CD14-positive monocyte (primary cell): ENCODE data around the gene TAX1BP1. TPM values are rescaled to one million over a fixed set of nuclear protein-coding genes. Genes with fewer than 3 reads are reported as not detected.

ENCODE experiments used
- DNase-seq, 3 donors: peaks; one replicate each; pipeline ENCODE4 v3.0.0-alpha.2; 2011 to 2022
- H2AFZ ChIP-seq: 2 replicates; pipeline ENCODE4 v1.6.0; 2012; ENCODE audit warnings: mild to moderate bottlenecking, low read depth, low read length, inconsistent platforms; ENCODE audit not compliant: insufficient read depth, poor library complexity, severe bottlenecking
- H3K27ac ChIP-seq, 2 donors: 1 replicate in 1 of 2; 2 replicates in 1 of 2; pipeline ENCODE4 v1.5.1; 2012 to 2013; ENCODE audit warnings: low read length in 2 of 2, control low read depth in 1 of 2, inconsistent platforms in 1 of 2, low read depth in 1 of 2, mild to moderate bottlenecking in 1 of 2
- H3K27me3 ChIP-seq, 2 donors: one replicate each; pipeline versions ENCODE4 v1.6.0 to v1.6.1; 2011 to 2013; ENCODE audit warnings: low read length in 2 of 2; ENCODE audit not compliant: control insufficient read depth in 2 of 2, insufficient read depth in 2 of 2
- H3K36me3 ChIP-seq, 2 donors: replicated peaks in 1 of 2; 1 replicate in 1 of 2; 2 replicates in 1 of 2; pipeline versions ENCODE4 v1.5.1 to v1.6.1; 2012 to 2013; ENCODE audit warnings: low read length in 2 of 2, control low read depth in 1 of 2, inconsistent platforms in 1 of 2, mild to moderate bottlenecking in 1 of 2; ENCODE audit not compliant: insufficient read depth in 2 of 2, control insufficient read depth in 1 of 2
- H3K4me1 ChIP-seq, 2 donors: 1 replicate in 1 of 2; 2 replicates in 1 of 2; pipeline versions ENCODE4 v1.5.1 to v1.6.1; 2012 to 2013; ENCODE audit warnings: low read length in 2 of 2, control low read depth in 1 of 2, inconsistent platforms in 1 of 2, mild to moderate bottlenecking in 1 of 2, moderate library complexity in 1 of 2; ENCODE audit not compliant: insufficient read depth in 2 of 2, control insufficient read depth in 1 of 2
- H3K4me2 ChIP-seq: replicated peaks from 2 replicates; pipeline ENCODE3; 2012; ENCODE audit warnings: low read length, moderate library complexity, mild to moderate bottlenecking; ENCODE audit not compliant: poor library complexity, severe bottlenecking; ENCODE audit errors: extremely low read depth
- H3K4me3 ChIP-seq, 3 experiments: fragments of 200-600 bp in 1 of 3; sonication (generic) in 1 of 3; replicated peaks in 1 of 3; 1 replicate in 2 of 3; 2 replicates in 1 of 3; pipeline ENCODE4 v1.5.1; 2011 to 2013; ENCODE audit warnings: low read length in 3 of 3, mild to moderate bottlenecking in 3 of 3, control low read depth in 2 of 3, low read depth in 2 of 3, inconsistent platforms in 1 of 3, moderate library complexity in 1 of 3
- H3K79me2 ChIP-seq: 2 replicates; pipeline ENCODE4 v1.6.0; 2012; ENCODE audit warnings: mild to moderate bottlenecking, control low read depth, inconsistent platforms, low read length, moderate library complexity; ENCODE audit not compliant: insufficient read depth
- H3K9ac ChIP-seq: 2 replicates; pipeline ENCODE4 v1.6.0; 2017; ENCODE audit warnings: low read length, mild to moderate bottlenecking; ENCODE audit not compliant: insufficient read depth, poor library complexity, severe bottlenecking
- H3K9me3 ChIP-seq, 2 donors: replicated peaks in 1 of 2; 1 replicate in 1 of 2; 2 replicates in 1 of 2; pipeline versions ENCODE4 v1.5.1 to v1.6.1; 2012 to 2013; ENCODE audit warnings: low read length in 2 of 2, control low read depth in 1 of 2; ENCODE audit not compliant: control insufficient read depth in 1 of 2, insufficient read depth in 1 of 2
- H4K20me1 ChIP-seq: 2 replicates; pipeline ENCODE4 v1.6.0; 2012; ENCODE audit warnings: mild to moderate bottlenecking, low read length, control low read depth, moderate library complexity; ENCODE audit not compliant: insufficient read depth
- H3K27ac Mint-ChIP-seq, 7 donors: one replicate each; pipeline ENCODE4 v1.8.0; 2020; ENCODE audit warnings: mild to moderate bottlenecking in 7 of 7, mixed read lengths in 7 of 7, moderate library complexity in 6 of 7, inconsistent platforms in 2 of 7
- H3K27me3 Mint-ChIP-seq, 3 donors: one replicate each; pipeline ENCODE4 v1.8.0; 2021 to 2022; ENCODE audit warnings: low read depth in 3 of 3, mild to moderate bottlenecking in 3 of 3, mixed read lengths in 3 of 3, moderate library complexity in 3 of 3, inconsistent platforms in 1 of 3
- H3K36me3 Mint-ChIP-seq, 2 donors: one replicate each; pipeline ENCODE4 v1.8.0; 2020; ENCODE audit warnings: mixed read lengths in 2 of 2, inconsistent platforms in 1 of 2, mild to moderate bottlenecking in 1 of 2
- H3K4me1 Mint-ChIP-seq: one replicate; pipeline ENCODE4 v1.8.0; 2020; ENCODE audit warnings: mild to moderate bottlenecking, mixed read lengths
- H3K4me3 Mint-ChIP-seq, 2 donors: one replicate each; pipeline ENCODE4 v1.8.0; 2020; ENCODE audit warnings: mild to moderate bottlenecking in 2 of 2, mixed read lengths in 2 of 2, moderate library complexity in 1 of 2
- H3K9me3 Mint-ChIP-seq, 7 donors: one replicate each; pipeline ENCODE4 v1.8.0; 2020 to 2022; ENCODE audit warnings: mixed read lengths in 7 of 7, mild to moderate bottlenecking in 6 of 7, moderate library complexity in 6 of 7, inconsistent platforms in 2 of 7
- CTCF ChIP-seq: fragments of 200-600 bp; IDR thresholded peaks from one replicate; pipeline ENCODE4 v1.8.0; 2022; ENCODE audit warnings: antibody characterized with exemption, mild to moderate bottlenecking
- WGBS: methylation state at CpG from one replicate; pipeline ENCODE4 v1.1.5; 2013; ENCODE audit warnings: missing lambda C conversion rate; ENCODE audit not compliant: insufficient coverage; 5-methylcytosine and 5-hydroxymethylcytosine counted together
- intact Hi-C, 2 donors: fragments of 100-400 bp; cut with micrococcal nuclease; formaldehyde crosslinking; loops; one replicate each; pipeline versions ENCODE4 v1.15.0 to v1.15.1; 2023
- polyA plus RNA-seq, 3 donors: library from polyadenylated mRNA; depleted of rRNA in 1 of 3; unstranded in 2 of 3; stranded (reverse) in 1 of 3; fragments of 300-500 nt in 2 of 3; fragments of >200 nt in 1 of 3; fragmentation: Illumina TruSeq in 2 of 3; gene quantifications; 1 replicate in 2 of 3; 2 replicates in 1 of 3; pipeline ENCODE4 v1.2.3, GENCODE V29; 2012 to 2021

The TAX1BP1 gene
- polyA plus RNA-seq, 3 donors: 62.6 to 106 (median 85.3) TPM

GRCh38 chr7:27875832-27876231 is 135.9 kb downstream of the TAX1BP1 start:
- DNase-seq: no peak
- intact Hi-C loops: no loop called here
- H3K79me2 ChIP-seq: no peaks in the 10 kb centered on the region
- peaks cover 0 to 5% (median 0%) of the 10 kb centered on the region in 3 donors for H3K27me3 Mint-ChIP-seq
- no peak overlapping the region for H3K4me2 ChIP-seq
- H3K9ac ChIP-seq: no peak overlapping the region
- no CpG with 5 or more reads among the region's 2 CpGs for WGBS
- no peaks in the 10 kb centered on the region for H3K9me3 ChIP-seq
- no peak overlapping the region for H2AFZ ChIP-seq
- H3K4me3 Mint-ChIP-seq: no peak overlapping the region
- H3K27ac ChIP-seq: no peak overlapping the region
- H3K27me3 ChIP-seq: no peaks in the 10 kb centered on the region
- H3K27ac Mint-ChIP-seq: no peak overlapping the region
- H3K4me3 ChIP-seq: no peak overlapping the region
- H3K4me1 ChIP-seq: no peaks in the 10 kb centered on the region
- H3K4me1 Mint-ChIP-seq: no peaks in the 10 kb centered on the region
- TF ChIP-seq CTCF: no peak
- peaks cover 0 to 10% of the 10 kb centered on the region in 2 donors for H3K36me3 ChIP-seq
- peaks cover 37% of the 10 kb centered on the region for H4K20me1 ChIP-seq
- H3K36me3 Mint-ChIP-seq: peaks cover 22 to 34% of the 10 kb centered on the region in 2 donors
- H3K9me3 Mint-ChIP-seq: peaks cover 0 to 3% (median 0%) of the 10 kb centered on the region in 7 donors

DNA sequence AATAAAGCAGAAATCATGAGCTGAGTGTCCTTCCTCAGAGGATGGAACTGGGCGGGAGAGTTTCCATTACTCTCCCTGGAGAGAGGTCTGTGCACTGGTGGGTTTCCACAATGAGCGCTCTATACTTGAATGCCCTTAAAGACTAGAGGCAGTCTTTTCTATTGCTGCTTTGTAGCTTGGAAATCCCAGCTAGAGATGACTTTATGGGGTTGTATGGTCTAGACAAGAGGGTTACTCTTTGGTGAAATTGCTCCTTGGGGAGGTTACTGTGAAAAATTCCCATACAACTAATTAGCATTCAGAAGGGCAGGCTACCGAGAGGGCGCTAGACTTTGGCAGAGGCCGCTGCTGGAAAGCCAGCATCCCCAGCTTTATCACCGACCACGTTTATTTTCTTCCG is 136.8 kb downstream of the TAX1BP1 start:
- intact Hi-C loops: no loop called here
- Histone ChIP-seq H3K4me3 (no peak overlapping the region), H3K4me2 (no peak overlapping the region), H3K9ac (no peak overlapping the region), H4K20me1 (peaks cover 33% of the 10 kb centered on the region), H3K36me3 (peaks cover 0 to 9% of the 10 kb centered on the region in 2 donors), H3K27ac (no peak overlapping the region), H3K79me2 (no peaks in the 10 kb centered on the region), H3K9me3 (no peaks in the 10 kb centered on the region), H2AFZ (no peak overlapping the region), H3K4me1 (no peaks in the 10 kb centered on the region), H3K27me3 (no peaks in the 10 kb centered on the region)
- no peak for DNase-seq
- Mint-ChIP-seq H3K4me3 (no peak overlapping the region), H3K9me3 (peaks cover 0 to 3% (median 0%) of the 10 kb centered on the region in 7 donors), H3K27me3 (peaks cover 0 to 5% (median 0%) of the 10 kb centered on the region in 3 donors), H3K36me3 (peaks cover 17 to 28% of the 10 kb centered on the region in 2 donors), H3K4me1 (no peaks in the 10 kb centered on the region), H3K27ac (no peak overlapping the region)
- no peak for TF ChIP-seq CTCF
- WGBS: 96% methylated on average over 7 of the region's 8 CpGs

Other genes starting within 250 kb of the TAX1BP1 start
- 10 to 100 TPM in 2 of 3 donors, 1 to 10 TPM in 1; 8.9 to 29.1 (median 26.5) TPM for gene HIBADH, start 77.3 kb upstream of the TAX1BP1 start, polyA plus RNA-seq